HCT116 (cell line): ENCODE data around the gene SUGCT.

Experiments used
- ATF3 ChIP-seq: IDR thresholded peaks from 2 replicates; pipeline ENCODE4 v1.6.1; 2012
- CEBPB ChIP-seq: IDR thresholded peaks from 2 replicates; pipeline ENCODE4 v1.6.1; 2012; ENCODE audit warnings: low read depth
- CTCF ChIP-seq, 3 experiments: fragments of 200-600 bp in 1 of 3; sonication (generic) in 1 of 3; IDR thresholded peaks in 2 of 3; conservative IDR thresholded peaks in 1 of 3; 2 replicates each; pipeline ENCODE4 v1.5.1; 2012 to 2017; ENCODE audit warnings: low read depth in 2 of 3, low read length in 2 of 3, antibody characterized with exemption in 1 of 3, borderline replicate concordance in 1 of 3, control low read depth in 1 of 3, mild to moderate bottlenecking in 1 of 3, mixed read lengths in 1 of 3, mixed run types in 1 of 3, moderate library complexity in 1 of 3; ENCODE audit not compliant: insufficient read depth in 1 of 3
- ELF1 ChIP-seq: IDR thresholded peaks from 2 replicates; pipeline ENCODE4 v1.6.1; 2012; ENCODE audit warnings: low read depth, borderline replicate concordance
- EZH2 ChIP-seq: fragments of 200-600 bp; sonication (generic); IDR thresholded peaks from 2 replicates; pipeline ENCODE4 v1.6.1; 2017; ENCODE audit warnings: antibody characterized with exemption, mixed run types
- EZH2phosphoT487 ChIP-seq: fragments of 200-600 bp; IDR thresholded peaks from 2 replicates; pipeline ENCODE4 v1.6.1; 2018; ENCODE audit warnings: antibody characterized with exemption, borderline replicate concordance
- MAX ChIP-seq: IDR thresholded peaks from 2 replicates; pipeline ENCODE4 v1.6.1; 2012
- POLR2A ChIP-seq: IDR thresholded peaks from 2 replicates; pipeline ENCODE4 v1.7.0; 2011; ENCODE audit warnings: borderline replicate concordance; ENCODE audit not compliant: insufficient read depth, insufficient read length; ENCODE audit errors: extremely low read depth
- POLR2AphosphoS5 ChIP-seq: IDR thresholded peaks from 2 replicates; pipeline ENCODE4 v1.6.1; 2011; ENCODE audit warnings: mild to moderate bottlenecking, low read depth, low read length, moderate library complexity
- RAD21 ChIP-seq: IDR thresholded peaks from 2 replicates; pipeline ENCODE4 v1.6.1; 2012; ENCODE audit warnings: low read depth, mild to moderate bottlenecking
- SIN3A ChIP-seq: IDR thresholded peaks from 2 replicates; pipeline ENCODE4 v1.6.1; 2012; ENCODE audit warnings: low read depth
- SRF ChIP-seq: IDR thresholded peaks from 2 replicates; pipeline ENCODE4 v1.6.1; 2012; ENCODE audit warnings: low read depth
- ZBTB33 ChIP-seq: IDR thresholded peaks from 2 replicates; pipeline ENCODE4 v1.6.1; 2011; ENCODE audit warnings: mild to moderate bottlenecking, low read length, moderate library complexity; ENCODE audit not compliant: insufficient replicate concordance; ENCODE audit errors: extremely low read depth
- ZNF274 ChIP-seq: fragments of 200-500 bp; sonication (Bioruptor generic); IDR thresholded peaks from 2 replicates; pipeline ENCODE4 v1.6.1; 2014; ENCODE audit warnings: mild to moderate bottlenecking, low read depth, low read length, inconsistent platforms

- TF ChIP-seq POLR2AphosphoS5 (no peak), CTCF (IDR thresholded peaks at IDR 0.05 in 2 of 3, conservative IDR thresholded peaks at IDR 0.05 in 1 of 3; ENCODE audit: borderline replicate concordance in 1 of 3, insufficient read depth in 1 of 3, low read depth in 2 of 3, low read length in 2 of 3) (no peak), EZH2 (no peak), MAX (no peak), CEBPB (no peak), POLR2A (no peak), SRF (no peak), SIN3A (no peak), RAD21 (no peak), ZBTB33 (no peak), ELF1 (no peak), ZNF274 (no peak), EZH2phosphoT487 (no peak), ATF3 (no peak)
These were observed 304.9 kb downstream of the SUGCT start for GRCh38 chr7:40439686-40440085.
